HG03135 (cell line): ENCODE data around the gene RNF217.
"Not testable (repeated sequence)": the region's sequence is repeated elsewhere in the genome, so short reads cannot be mapped to it uniquely, and the experiment has no call there.

Experiments
- ATAC-seq: cut with Tn5 transposase; IDR thresholded peaks from one replicate; pipeline ENCODE4 v1.9.1; 2021; ENCODE audit warnings: mild to moderate bottlenecking, moderate library complexity; ENCODE audit not compliant: unreplicated experiment

The RNF217 gene

GRCh38 chr6:124962639-124963415, 590 bp downstream of the RNF217 start:
- ATAC-seq, result no peak

- no peak for ATAC-seq
Observed at GRCh38 chr6:124963416-124963785, 1.2 kb downstream of the RNF217 start.

- ATAC-seq, result no peak
Observed at GRCh38 chr6:124963831-124964763, 1.9 kb downstream of the RNF217 start.

GRCh38 chr6:124964764-124965105, 2.5 kb downstream of the RNF217 start:
- no peak for ATAC-seq

GRCh38 chr6:124965424-124965850, 3.2 kb downstream of the RNF217 start:
- not testable (repeated sequence) for ATAC-seq

GRCh38 chr6:124967444-124967843, 5.2 kb downstream of the RNF217 start:
- ATAC-seq, result no peak

- ATAC-seq, result no peak
Observed at GRCh38 chr6:124968401-124968800, 6.2 kb downstream of the RNF217 start.

- no peak for ATAC-seq
Observed at GRCh38 chr6:124970243-124970642, 8.0 kb downstream of the RNF217 start.

DNA sequence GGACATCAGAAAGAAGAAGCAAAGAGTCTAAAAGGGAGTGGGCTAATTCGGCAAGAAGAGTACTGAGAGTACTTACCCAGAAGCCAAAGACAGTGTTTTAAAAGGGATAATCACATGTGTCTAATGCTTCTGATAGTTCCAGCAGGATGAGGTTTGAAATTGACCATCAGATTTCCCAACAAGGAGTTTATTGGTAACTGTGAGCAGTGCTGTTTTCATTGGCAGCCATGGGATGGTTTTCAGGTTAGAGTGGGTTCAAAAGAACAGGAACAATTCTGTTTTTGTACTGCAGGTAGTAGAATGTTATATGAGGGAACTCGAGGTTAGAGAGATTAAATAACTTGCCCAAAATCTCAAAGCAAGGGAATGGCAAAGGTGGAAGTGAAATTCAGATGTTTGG, 8.5 kb downstream of the RNF217 start:
- no peak for ATAC-seq

- ATAC-seq, result no peak
Observed at GRCh38 chr6:124973780-124974179, 11.5 kb downstream of the RNF217 start.

DNA sequence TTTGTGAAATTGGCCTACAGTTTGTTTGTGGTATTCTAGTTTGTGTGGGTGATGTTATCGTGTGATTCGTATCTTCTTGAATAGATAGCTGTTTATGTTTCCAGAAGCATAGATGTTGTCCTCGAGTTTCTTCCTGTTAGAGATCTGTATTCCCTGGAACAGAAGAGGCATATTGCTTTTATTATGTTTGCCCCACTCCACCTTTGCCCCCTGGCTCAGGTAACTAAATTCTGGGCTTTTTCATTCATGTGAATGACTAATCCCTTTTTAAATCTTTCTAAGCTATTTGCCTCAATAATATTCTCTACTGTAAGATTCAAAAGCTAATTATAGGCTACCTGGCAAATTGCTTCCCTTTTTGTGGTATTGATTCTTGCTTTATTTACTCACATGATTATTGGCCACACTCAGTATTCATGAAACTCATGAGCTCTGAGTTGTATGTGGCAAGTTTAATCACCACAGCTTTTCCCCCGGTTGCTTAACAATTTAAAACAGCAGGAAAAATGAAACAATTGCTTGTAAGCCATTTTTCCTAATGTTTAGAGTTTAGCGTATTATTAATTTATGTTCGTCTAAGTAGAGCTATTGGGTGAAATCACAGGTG, 12.6 kb downstream of the RNF217 start:
- no peak for ATAC-seq

- ATAC-seq, result no peak
Observed at GRCh38 chr6:124977067-124977908, 15.1 kb downstream of the RNF217 start.

DNA sequence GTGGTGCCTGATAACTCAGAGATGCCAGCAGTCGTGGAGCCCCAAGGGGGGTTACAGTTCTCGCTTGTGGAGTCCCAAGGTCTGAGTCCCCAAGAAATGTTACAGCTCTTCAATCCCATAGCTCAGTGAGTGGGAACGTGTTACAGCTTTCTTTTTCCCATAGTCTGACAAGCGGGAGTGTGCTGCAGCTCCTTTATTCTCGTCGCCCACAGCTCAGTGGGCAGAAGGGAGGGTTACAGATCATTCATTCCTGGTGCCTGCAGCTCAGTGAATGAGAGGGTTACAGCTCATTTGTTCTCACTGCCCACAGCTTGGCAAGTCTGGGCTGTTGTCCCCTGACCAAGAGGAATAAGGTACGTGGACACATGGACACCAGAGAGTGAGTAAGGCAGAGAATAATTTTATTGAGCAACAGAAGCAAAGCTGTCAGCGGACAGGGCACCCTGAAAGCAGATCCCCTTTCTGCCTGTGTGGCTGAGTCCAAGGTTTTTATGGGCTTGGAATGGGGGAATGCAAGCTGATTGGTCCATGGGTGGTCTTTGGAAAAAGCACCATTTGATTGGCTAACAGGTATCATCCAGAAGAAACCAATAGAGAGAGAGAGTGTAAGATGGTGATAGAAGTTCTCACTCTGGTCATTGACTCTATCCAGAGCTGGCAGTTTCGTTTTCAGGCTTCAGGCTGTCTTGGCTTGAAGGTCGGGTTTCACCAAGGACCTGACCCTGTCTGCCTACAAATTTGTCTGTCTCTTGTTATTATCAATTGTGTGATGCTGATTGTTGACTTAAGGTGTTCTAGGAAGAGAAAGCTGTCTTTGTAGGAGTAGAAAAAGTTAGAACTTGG, 16.4 kb downstream of the RNF217 start:
- no peak for ATAC-seq

DNA sequence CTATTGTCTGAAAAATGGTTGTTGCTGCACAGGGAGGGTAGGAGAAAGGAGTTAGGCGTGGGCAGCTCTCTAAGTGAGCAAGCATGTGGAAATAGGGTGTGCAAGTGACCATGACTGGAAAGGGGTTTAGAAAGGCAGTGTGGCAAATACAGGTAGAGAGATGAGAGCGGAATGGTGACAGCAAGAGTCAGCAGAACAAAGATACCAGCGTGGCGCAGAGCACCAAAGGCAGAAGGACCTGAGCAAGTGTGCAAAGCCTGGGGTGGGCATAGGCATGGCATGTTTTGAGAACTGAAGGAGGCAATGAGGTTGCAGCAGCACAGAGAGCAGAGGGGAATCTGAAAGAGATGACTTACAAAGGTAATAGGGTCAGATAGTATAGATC, 17.0 kb downstream of the RNF217 start:
- no peak for ATAC-seq

DNA sequence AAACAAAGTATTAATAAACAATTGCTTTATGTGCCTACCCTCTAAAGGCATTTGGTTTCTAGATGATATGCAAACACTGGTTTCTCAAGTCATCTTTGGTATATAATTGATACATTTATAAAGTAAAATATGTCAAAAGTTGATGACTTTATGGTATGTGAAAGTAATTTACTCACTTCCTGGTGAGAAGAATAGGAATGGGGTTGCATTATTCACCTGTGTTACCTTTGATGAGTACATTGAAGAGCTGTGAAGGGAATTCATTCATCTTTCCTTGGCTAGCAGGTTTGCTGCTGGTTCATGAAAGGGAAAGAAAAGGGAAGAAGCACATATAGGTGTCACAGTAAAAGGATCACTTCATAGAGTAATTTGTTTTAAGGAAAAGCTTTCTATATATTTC, 20.4 kb downstream of the RNF217 start:
- no peak for ATAC-seq

DNA sequence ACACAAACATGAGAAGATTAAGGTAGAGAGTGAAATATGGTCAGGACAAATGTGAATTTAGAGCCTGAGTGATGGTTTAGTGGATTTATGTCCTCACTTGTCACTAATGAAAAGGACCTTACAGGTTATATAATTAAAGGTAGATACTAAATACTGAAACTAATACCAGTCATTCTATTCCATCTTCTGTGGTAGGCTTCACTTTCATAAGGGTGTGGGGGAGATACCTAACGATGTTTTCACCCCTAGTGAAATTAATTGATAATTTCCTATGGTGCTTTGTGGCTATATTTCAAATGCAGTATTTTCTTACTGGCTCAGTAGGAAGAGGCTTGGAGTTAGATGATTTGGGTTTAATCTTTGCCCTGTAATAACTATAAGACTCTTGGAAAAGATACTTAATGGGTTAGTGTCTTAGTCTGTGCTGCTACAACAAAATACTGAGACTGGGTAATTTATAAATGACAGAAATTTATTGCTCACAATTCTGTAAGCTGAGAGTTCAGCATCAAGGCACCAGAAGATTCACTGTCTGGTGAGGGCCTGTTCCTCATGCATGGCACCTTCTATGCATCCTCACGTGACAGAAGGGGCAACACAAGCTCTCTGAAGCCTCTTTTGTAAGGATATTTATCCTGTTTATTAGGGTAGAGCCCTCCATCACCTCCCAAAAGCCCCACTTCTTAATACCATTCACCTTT, 21.3 kb downstream of the RNF217 start:
- ATAC-seq, result peak; percentile 74

GRCh38 chr6:124984668-124985338, 22.6 kb downstream of the RNF217 start:
- no peak for ATAC-seq

- no peak for ATAC-seq
Observed at GRCh38 chr6:124986164-124986563, 23.9 kb downstream of the RNF217 start.

DNA sequence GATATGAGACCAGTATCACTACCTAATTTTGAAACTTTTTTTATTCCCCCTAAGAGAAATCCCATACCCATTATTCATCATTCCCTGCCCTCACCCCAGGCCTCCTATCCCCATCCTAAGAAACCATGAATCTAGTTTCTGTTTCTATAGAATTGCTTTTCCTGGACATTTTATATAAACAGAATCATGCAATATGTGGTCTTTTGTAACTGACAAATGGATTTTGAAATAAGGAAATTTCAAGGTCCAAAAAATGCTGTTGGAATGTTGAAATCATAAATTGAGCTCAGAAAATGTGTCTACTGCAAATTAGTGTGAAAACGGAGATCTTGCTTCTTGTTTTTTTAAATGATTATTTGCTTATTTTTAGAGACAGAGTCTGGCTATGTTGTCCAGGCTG, 25.1 kb downstream of the RNF217 start:
- ATAC-seq, result no peak
